ENCODE results near the gene ZNF358. TPM values are rescaled to one million over a fixed set of nuclear protein-coding genes. Genes with fewer than 3 reads are reported as not detected.

Gene ZNF358
- total RNA-seq, 1 experiment from 2014 or later, result 30.2 TPM

DNA sequence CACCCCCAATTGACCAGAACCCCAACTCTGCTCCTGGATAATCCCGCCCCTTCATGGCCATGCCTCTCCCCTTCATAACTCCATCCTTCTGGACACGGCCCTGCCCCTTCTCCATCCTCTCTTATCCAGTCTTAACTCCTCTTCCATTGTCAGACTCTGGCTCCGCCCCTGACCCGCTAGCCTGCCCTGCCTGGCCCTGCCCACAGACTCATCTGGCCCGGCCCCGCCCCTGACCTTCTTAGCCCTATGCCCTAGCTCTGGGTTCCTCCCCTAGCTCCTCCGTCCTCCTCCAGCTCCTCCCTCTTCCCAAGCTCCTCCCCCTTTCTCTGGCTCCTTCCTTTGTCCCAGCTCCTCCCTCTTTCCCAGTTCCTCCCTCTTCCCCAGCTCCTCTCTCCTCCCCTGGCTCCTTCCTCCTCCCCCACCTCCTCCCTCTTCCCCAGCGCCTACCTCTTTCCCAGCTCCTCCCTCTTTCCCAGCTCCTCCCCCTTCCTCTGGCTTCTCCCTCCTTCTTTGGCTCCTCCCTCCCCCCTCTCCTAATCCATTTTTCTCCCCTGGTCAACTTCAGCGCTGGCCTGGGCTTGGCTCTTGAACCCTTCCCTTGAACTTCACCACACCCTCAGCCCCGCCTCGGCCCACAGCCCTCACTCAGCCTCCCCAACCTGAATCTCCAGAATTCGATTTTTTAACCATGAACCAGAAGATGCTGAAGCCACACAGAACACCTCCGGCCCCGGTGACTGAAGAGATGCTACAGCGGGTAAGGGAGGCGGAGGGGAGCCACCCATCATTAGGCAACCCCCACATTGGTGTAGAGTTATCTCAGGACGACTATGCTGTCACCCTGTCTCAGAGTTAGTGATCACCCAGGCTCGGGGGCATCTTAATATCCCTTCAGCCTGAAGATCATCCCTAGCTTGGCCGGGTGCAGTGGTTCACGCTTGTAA, 9.2 kb upstream of the ZNF358 start:
- H3K4me1 ChIP-seq (ENCODE audit: control insufficient read depth, insufficient read depth, low read length), result no peaks in the 10 kb centered on the region
- peak; percentile 94 for DNase-seq (ENCODE audit: low read depth, low spot score)
- in situ Hi-C loops (cut with HindIII; ENCODE audit: low pct_unique_long_range_greater_than_20kb, low sequenced_read_pairs), result no loop called here
- no TSS peak for BruUV-seq (replicated peaks)
- no peak for TF ChIP-seq TCF7L2 (IDR thresholded peaks at IDR 0.05; ENCODE audit: low read depth, low read length)
- no peak for TF ChIP-seq POLR2AphosphoS5 (IDR thresholded peaks at IDR 0.05; ENCODE audit: low read depth, low read length)
- TF ChIP-seq, protein P1, sequence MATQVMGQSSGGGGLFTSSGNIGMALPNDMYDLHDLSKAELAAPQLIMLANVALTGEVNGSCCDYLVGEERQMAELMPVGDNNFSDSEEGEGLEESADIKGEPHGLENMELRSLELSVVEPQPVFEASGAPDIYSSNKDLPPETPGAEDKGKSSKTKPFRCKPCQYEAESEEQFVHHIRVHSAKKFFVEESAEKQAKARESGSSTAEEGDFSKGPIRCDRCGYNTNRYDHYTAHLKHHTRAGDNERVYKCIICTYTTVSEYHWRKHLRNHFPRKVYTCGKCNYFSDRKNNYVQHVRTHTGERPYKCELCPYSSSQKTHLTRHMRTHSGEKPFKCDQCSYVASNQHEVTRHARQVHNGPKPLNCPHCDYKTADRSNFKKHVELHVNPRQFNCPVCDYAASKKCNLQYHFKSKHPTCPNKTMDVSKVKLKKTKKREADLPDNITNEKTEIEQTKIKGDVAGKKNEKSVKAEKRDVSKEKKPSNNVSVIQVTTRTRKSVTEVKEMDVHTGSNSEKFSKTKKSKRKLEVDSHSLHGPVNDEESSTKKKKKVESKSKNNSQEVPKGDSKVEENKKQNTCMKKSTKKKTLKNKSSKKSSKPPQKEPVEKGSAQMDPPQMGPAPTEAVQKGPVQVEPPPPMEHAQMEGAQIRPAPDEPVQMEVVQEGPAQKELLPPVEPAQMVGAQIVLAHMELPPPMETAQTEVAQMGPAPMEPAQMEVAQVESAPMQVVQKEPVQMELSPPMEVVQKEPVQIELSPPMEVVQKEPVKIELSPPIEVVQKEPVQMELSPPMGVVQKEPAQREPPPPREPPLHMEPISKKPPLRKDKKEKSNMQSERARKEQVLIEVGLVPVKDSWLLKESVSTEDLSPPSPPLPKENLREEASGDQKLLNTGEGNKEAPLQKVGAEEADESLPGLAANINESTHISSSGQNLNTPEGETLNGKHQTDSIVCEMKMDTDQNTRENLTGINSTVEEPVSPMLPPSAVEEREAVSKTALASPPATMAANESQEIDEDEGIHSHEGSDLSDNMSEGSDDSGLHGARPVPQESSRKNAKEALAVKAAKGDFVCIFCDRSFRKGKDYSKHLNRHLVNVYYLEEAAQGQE (IDR thresholded peaks at IDR 0.05; ENCODE audit: insufficient read depth in 1 of 2, low read depth in 2 of 2, low read length in 1 of 2), result no peak
- TF ChIP-seq, protein P2, sequence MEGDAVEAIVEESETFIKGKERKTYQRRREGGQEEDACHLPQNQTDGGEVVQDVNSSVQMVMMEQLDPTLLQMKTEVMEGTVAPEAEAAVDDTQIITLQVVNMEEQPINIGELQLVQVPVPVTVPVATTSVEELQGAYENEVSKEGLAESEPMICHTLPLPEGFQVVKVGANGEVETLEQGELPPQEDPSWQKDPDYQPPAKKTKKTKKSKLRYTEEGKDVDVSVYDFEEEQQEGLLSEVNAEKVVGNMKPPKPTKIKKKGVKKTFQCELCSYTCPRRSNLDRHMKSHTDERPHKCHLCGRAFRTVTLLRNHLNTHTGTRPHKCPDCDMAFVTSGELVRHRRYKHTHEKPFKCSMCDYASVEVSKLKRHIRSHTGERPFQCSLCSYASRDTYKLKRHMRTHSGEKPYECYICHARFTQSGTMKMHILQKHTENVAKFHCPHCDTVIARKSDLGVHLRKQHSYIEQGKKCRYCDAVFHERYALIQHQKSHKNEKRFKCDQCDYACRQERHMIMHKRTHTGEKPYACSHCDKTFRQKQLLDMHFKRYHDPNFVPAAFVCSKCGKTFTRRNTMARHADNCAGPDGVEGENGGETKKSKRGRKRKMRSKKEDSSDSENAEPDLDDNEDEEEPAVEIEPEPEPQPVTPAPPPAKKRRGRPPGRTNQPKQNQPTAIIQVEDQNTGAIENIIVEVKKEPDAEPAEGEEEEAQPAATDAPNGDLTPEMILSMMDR (IDR thresholded peaks at IDR 0.05), result no peak
- TF ChIP-seq SIN3A (IDR thresholded peaks at IDR 0.05; ENCODE audit: borderline replicate concordance, insufficient read depth, low read depth, low read length), result no peak
- H3K36me3 ChIP-seq (ENCODE audit: control insufficient read depth, insufficient read depth, low read length), result no peaks in the 10 kb centered on the region
- intact Hi-C loops (cut with micrococcal nuclease; ENCODE audit: unreplicated experiment), result no loop called here
- H3K27me3 ChIP-seq (ENCODE audit: control insufficient read depth, insufficient read depth, low read length), result no peaks in the 10 kb centered on the region
- ChIA-PET POLR2A (interaction anchor here (0.6 to 0.7 kb wide), 2 partner anchors 13 to 413 kb away, joined by 3 to 4 read pairs; no protein-coding TSS in a partner anchor), CTCF (interaction anchor here (0.7 kb wide), 1 partner anchor 10 kb away, joined by 8 read pairs; a partner anchor contains a TSS)
- peak; percentile 90 for ATAC-seq
- H3K9me3 ChIP-seq (ENCODE audit: control insufficient read depth, insufficient read depth, low read depth, low read length), result no peaks in the 10 kb centered on the region
- H3K4me3 ChIP-seq (ENCODE audit: low read depth in 2 of 2, low read length in 2 of 2), result peak overlapping the region; percentile 8 to 41; a peak in 3 of 4 replicates
- no peak overlapping the region for H3K27ac ChIP-seq (ENCODE audit: low read length)

DNA sequence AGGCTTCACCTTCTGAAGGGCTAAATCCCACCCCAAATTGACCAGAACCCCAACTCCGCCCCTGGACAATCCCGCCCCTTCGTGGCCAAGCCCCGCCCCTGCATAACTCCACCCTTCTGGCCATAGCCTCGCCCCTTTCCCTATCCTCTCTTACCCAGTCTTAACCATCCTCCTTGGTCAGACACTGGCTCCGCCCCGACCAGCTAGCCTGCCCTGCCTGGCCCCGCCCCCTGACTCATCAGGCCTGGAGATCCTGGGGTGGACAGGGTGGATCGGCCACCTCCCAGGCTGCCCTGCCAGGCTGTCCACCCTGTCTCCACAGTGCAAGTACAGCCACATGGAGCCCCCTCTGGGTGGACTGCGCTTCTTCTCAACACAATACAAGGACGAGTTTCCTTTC, 8.0 kb upstream of the ZNF358 start:
- ChIA-PET POLR2A (no interaction called here), CTCF (no interaction called here)
- Histone ChIP-seq H3K27ac (ENCODE audit: low read length) (no peak overlapping the region), H3K27me3 (ENCODE audit: control insufficient read depth, insufficient read depth, low read length) (no peaks in the 10 kb centered on the region), H3K9me3 (ENCODE audit: control insufficient read depth, insufficient read depth, low read depth, low read length) (no peaks in the 10 kb centered on the region), H3K4me3 (ENCODE audit: low read depth in 2 of 2, low read length in 2 of 2) (no peak overlapping the region), H3K36me3 (ENCODE audit: control insufficient read depth, insufficient read depth, low read length) (no peaks in the 10 kb centered on the region), H3K4me1 (ENCODE audit: control insufficient read depth, insufficient read depth, low read length) (no peaks in the 10 kb centered on the region)
- in situ Hi-C loops (cut with HindIII; ENCODE audit: low pct_unique_long_range_greater_than_20kb, low sequenced_read_pairs) (no loop called here), intact Hi-C loops (cut with micrococcal nuclease; ENCODE audit: unreplicated experiment) (no loop called here)
- peak; percentile 50 for DNase-seq (ENCODE audit: low read depth, low spot score)
- ATAC-seq, result peak; percentile 74
- BruUV-seq (replicated peaks), result no TSS peak
- TF ChIP-seq SIN3A (IDR thresholded peaks at IDR 0.05; ENCODE audit: borderline replicate concordance, insufficient read depth, low read depth, low read length) (no peak), POLR2AphosphoS5 (IDR thresholded peaks at IDR 0.05; ENCODE audit: low read depth, low read length) (no peak), TCF7L2 (IDR thresholded peaks at IDR 0.05; ENCODE audit: low read depth, low read length) (no peak)
- TF ChIP-seq, protein P1 (IDR thresholded peaks at IDR 0.05; ENCODE audit: insufficient read depth in 1 of 2, low read depth in 2 of 2, low read length in 1 of 2), result no peak
- TF ChIP-seq, protein P2 (IDR thresholded peaks at IDR 0.05), result no peak

All from Panc1 (cell line).